ENCODE measurements around the gene MPG. TPM values are rescaled to one million over a fixed set of nuclear protein-coding genes. Genes with fewer than 3 reads are reported as not detected.

Gene MPG
- total and polyA plus RNA-seq, 10 of the 15 experiments (the other 5 are each of a cell fraction or from before 2014, with no cell fraction given), result 0.32 to 193 (median 55.7) TPM

DNA sequence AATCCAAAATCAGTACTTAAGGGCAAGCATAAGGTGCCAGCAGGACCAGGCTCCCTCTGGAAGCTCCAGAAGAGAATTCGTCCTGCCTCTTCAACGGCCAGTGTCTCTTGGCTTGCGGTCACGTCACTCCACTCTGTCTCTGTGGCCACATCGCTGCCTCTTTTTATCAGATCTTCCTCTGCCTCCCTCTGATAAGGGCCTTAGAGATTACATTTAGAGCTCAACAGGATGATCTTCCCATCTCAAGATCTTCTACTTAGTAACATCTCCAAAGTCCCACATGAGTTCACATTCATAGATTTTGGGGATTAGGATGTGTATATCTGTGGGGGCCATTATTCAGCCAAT, 16.9 kb downstream of the MPG start:
- ChIA-PET CTCF (interaction anchor here (1.1 to 7.9 kb wide), 7 partner anchors 10 to 267 kb away, joined by 5 to 319 read pairs (median 27); partner anchors contain the start of genes MPG and RHBDF1), RAD21 (ENCODE audit: unreplicated experiment) (interaction anchor here (6.5 kb wide), 1 partner anchor 30 kb away, joined by 132 read pairs; no protein-coding TSS in a partner anchor), POLR2A (interaction anchor here (1.3 to 3.2 kb wide), 3 partner anchors 18 to 29 kb away, joined by 3 to 18 read pairs (median 7); no protein-coding TSS in a partner anchor), SMC1A (ENCODE audit: uncharacterized antibody, unreplicated experiment) (interaction anchor here (0.7 to 5.7 kb wide), 4 partner anchors 10 to 88 kb away, joined by 3 to 77 read pairs (median 5); no protein-coding TSS in a partner anchor)
- FAIRE-seq (no peak), DNase-seq (ENCODE audit: low read depth, low spot score) (no peak), ATAC-seq (no peak)
- no peak for TF ChIP-seq SMARCA5 (IDR thresholded peaks at IDR 0.05)
- no peak for TF ChIP-seq SIN3A (IDR thresholded peaks at IDR 0.05; ENCODE audit: low read depth, low read length)
- TF ChIP-seq JUND (IDR thresholded peaks at IDR 0.05; ENCODE audit: low read depth, low read length), result no peak
- TF ChIP-seq NR2C2 (IDR thresholded peaks at IDR 0.05; ENCODE audit: borderline replicate concordance, control insufficient read depth, insufficient read length, low read depth), result no peak
- TF ChIP-seq, protein P1, sequence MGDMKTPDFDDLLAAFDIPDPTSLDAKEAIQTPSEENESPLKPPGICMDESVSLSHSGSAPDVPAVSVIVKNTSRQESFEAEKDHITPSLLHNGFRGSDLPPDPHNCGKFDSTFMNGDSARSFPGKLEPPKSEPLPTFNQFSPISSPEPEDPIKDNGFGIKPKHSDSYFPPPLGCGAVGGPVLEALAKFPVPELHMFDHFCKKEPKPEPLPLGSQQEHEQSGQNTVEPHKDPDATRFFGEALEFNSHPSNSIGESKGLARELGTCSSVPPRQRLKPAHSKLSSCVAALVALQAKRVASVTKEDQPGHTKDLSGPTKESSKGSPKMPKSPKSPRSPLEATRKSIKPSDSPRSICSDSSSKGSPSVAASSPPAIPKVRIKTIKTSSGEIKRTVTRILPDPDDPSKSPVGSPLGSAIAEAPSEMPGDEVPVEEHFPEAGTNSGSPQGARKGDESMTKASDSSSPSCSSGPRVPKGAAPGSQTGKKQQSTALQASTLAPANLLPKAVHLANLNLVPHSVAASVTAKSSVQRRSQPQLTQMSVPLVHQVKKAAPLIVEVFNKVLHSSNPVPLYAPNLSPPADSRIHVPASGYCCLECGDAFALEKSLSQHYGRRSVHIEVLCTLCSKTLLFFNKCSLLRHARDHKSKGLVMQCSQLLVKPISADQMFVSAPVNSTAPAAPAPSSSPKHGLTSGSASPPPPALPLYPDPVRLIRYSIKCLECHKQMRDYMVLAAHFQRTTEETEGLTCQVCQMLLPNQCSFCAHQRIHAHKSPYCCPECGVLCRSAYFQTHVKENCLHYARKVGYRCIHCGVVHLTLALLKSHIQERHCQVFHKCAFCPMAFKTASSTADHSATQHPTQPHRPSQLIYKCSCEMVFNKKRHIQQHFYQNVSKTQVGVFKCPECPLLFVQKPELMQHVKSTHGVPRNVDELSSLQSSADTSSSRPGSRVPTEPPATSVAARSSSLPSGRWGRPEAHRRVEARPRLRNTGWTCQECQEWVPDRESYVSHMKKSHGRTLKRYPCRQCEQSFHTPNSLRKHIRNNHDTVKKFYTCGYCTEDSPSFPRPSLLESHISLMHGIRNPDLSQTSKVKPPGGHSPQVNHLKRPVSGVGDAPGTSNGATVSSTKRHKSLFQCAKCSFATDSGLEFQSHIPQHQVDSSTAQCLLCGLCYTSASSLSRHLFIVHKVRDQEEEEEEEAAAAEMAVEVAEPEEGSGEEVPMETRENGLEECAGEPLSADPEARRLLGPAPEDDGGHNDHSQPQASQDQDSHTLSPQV (IDR thresholded peaks at IDR 0.05), result no peak
- TF ChIP-seq CHD4 (IDR thresholded peaks at IDR 0.05), result no peak
- no peak for TF ChIP-seq YBX1 (IDR thresholded peaks at IDR 0.05)
- no peak for TF ChIP-seq ETV6 (conservative IDR thresholded peaks at IDR 0.05 in 1 of 2, IDR thresholded peaks at IDR 0.05 in 1 of 2; ENCODE audit: borderline replicate concordance in 1 of 2, low read depth in 1 of 2)
- TF ChIP-seq EED (IDR thresholded peaks at IDR 0.05; ENCODE audit: low read depth), result no peak
- no peak for TF ChIP-seq SUPT20H (IDR thresholded peaks at IDR 0.05; ENCODE audit: borderline replicate concordance, control insufficient read depth, low read depth, low read length)
- TF ChIP-seq, protein P2, sequence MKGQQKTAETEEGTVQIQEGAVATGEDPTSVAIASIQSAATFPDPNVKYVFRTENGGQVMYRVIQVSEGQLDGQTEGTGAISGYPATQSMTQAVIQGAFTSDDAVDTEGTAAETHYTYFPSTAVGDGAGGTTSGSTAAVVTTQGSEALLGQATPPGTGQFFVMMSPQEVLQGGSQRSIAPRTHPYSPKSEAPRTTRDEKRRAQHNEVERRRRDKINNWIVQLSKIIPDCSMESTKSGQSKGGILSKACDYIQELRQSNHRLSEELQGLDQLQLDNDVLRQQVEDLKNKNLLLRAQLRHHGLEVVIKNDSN (IDR thresholded peaks at IDR 0.05; ENCODE audit: borderline replicate concordance, extremely low read length, insufficient read depth, low read depth, low read length), result no peak
- no peak for TF ChIP-seq NR2C1 (IDR thresholded peaks at IDR 0.05)
- TF ChIP-seq RAD21 (IDR thresholded peaks at IDR 0.05; ENCODE audit: insufficient read depth, low read depth, low read length), result no peak
- no peak for TF ChIP-seq EP300 (IDR thresholded peaks at IDR 0.05; ENCODE audit: borderline replicate concordance in 1 of 2, control insufficient read depth in 1 of 2, low read depth in 2 of 2, low read length in 2 of 2)
- no peak for TF ChIP-seq POLR2AphosphoS2 (IDR thresholded peaks at IDR 0.05; ENCODE audit: low read depth, low read length)
- TF ChIP-seq, protein P3, sequence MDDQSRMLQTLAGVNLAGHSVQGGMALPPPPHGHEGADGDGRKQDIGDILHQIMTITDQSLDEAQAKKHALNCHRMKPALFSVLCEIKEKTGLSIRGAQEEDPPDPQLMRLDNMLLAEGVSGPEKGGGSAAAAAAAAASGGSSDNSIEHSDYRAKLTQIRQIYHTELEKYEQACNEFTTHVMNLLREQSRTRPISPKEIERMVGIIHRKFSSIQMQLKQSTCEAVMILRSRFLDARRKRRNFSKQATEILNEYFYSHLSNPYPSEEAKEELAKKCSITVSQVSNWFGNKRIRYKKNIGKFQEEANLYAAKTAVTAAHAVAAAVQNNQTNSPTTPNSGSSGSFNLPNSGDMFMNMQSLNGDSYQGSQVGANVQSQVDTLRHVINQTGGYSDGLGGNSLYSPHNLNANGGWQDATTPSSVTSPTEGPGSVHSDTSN (IDR thresholded peaks at IDR 0.05; ENCODE audit: insufficient replicate concordance, low read depth, low read length), result no peak
- Histone ChIP-seq H4K20me1 (ENCODE audit: control insufficient read depth, insufficient read depth) (no peaks in the 10 kb centered on the region), H3K27ac (ENCODE audit: control insufficient read depth, insufficient read depth) (no peak overlapping the region), H3K4me1 (ENCODE audit: control insufficient read depth, insufficient read depth, low read length) (no peaks in the 10 kb centered on the region), H3K27me3 (replicated peaks in 1 of 2; ENCODE audit: control insufficient read depth in 2 of 2, insufficient read depth in 2 of 2, low read length in 1 of 2) (no peaks in the 10 kb centered on the region), H3K36me3 (ENCODE audit: control insufficient read depth in 2 of 2, insufficient read depth in 2 of 2, low read length in 1 of 2) (peaks cover 11 to 12% of the 10 kb centered on the region in 2 experiments; a peak in 3 of 4 replicates), H3K9ac (ENCODE audit: control insufficient read depth, insufficient read depth, low read length) (no peak overlapping the region), H2AFZ (ENCODE audit: control insufficient read depth, low read depth, low read length) (no peak overlapping the region), H3K4me3 (no peak overlapping the region), H3K79me2 (ENCODE audit: control insufficient read depth, insufficient read depth, low read length) (no peaks in the 10 kb centered on the region), H3K9me3 (replicated peaks; ENCODE audit: control insufficient read depth, insufficient read depth, low read length) (no peaks in the 10 kb centered on the region), H3K4me2 (ENCODE audit: control insufficient read depth, insufficient read depth) (no peak overlapping the region)
- in situ Hi-C loops (cut with MboI) (no loop called here), intact Hi-C loops (cut with micrococcal nuclease; ENCODE audit: unreplicated experiment) (no loop called here)
- BruUV-seq (replicated peaks), result no TSS peak
- 98% methylated on average over 5 of the region's 5 CpGs for WGBS (ENCODE audit: insufficient coverage, insufficient replicate concordance, low lambda C conversion rate, missing lambda C conversion rate)

Data from GM12878 (cell line).